ENCODE data around the gene HSPH1.

GRCh38 chr13:31122143-31122542, 39.6 kb downstream of the HSPH1 start:
- TF ChIP-seq MXD4 (CRISPR knock-in tag; IDR thresholded peaks at IDR 0.05) (no peak), FOXK1 (CRISPR knock-in tag; IDR thresholded peaks at IDR 0.05; ENCODE audit: borderline replicate concordance, low read depth) (no peak), HNRNPL (IDR thresholded peaks at IDR 0.05; ENCODE audit: low read depth, low read length) (no peak), GABPA (IDR thresholded peaks at IDR 0.05; ENCODE audit: low read depth, low read length) (no peak), GABPA (CRISPR knock-in tag; IDR thresholded peaks at IDR 0.05; ENCODE audit: low read depth) (no peak), POLR2AphosphoS5 (IDR thresholded peaks at IDR 0.05; ENCODE audit: low read depth, low read length) (no peak), USF2 (IDR thresholded peaks at IDR 0.05; ENCODE audit: low read depth, low read length) (no peak), USF2 (CRISPR knock-in tag; IDR thresholded peaks at IDR 0.05; ENCODE audit: borderline replicate concordance) (no peak), NFYB (CRISPR knock-in tag; IDR thresholded peaks at IDR 0.05) (no peak), ZSCAN22 (CRISPR knock-in tag; IDR thresholded peaks at IDR 0.05) (no peak), HMG20B (CRISPR knock-in tag; conservative IDR thresholded peaks at IDR 0.05) (no peak), NFIC (IDR thresholded peaks at IDR 0.05; ENCODE audit: low read length) (no peak), HMG20A (CRISPR knock-in tag; IDR thresholded peaks at IDR 0.05; ENCODE audit: borderline replicate concordance) (no peak), DPF2 (CRISPR knock-in tag; IDR thresholded peaks at IDR 0.05; ENCODE audit: borderline replicate concordance, low read depth) (no peak), ZNF124 (CRISPR knock-in tag; IDR thresholded peaks at IDR 0.05) (no peak)
- TF ChIP-seq, protein P1, sequence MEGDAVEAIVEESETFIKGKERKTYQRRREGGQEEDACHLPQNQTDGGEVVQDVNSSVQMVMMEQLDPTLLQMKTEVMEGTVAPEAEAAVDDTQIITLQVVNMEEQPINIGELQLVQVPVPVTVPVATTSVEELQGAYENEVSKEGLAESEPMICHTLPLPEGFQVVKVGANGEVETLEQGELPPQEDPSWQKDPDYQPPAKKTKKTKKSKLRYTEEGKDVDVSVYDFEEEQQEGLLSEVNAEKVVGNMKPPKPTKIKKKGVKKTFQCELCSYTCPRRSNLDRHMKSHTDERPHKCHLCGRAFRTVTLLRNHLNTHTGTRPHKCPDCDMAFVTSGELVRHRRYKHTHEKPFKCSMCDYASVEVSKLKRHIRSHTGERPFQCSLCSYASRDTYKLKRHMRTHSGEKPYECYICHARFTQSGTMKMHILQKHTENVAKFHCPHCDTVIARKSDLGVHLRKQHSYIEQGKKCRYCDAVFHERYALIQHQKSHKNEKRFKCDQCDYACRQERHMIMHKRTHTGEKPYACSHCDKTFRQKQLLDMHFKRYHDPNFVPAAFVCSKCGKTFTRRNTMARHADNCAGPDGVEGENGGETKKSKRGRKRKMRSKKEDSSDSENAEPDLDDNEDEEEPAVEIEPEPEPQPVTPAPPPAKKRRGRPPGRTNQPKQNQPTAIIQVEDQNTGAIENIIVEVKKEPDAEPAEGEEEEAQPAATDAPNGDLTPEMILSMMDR (CRISPR knock-in tag; IDR thresholded peaks at IDR 0.05) = no peak

Measured in HepG2 (cell line).